RWPE1 (cell line): ENCODE data around the gene ZNRF2.

ENCODE experiments used
- CTCF ChIA-PET: fragments of 350-600 bp; sonication (Branson Sonifier 250); formaldehyde crosslinking; extraction: SDS; loops from one replicate; lab custom pipeline; 2021; lab: Yijun Ruan, JAX
- POLR2A ChIA-PET: fragments of 400-600 bp; formaldehyde crosslinking; extraction: SDS; loops from one replicate; lab custom pipeline; 2020; ENCODE audit warnings: antibody characterized with exemption; ENCODE audit not compliant: low non-redundant PET; lab: Yijun Ruan, JAX
- DNase-seq: peaks from one replicate; pipeline ENCODE4 v3.0.0; 2012; ENCODE audit warnings: low spot score
- H3K27ac ChIP-seq: fragments of 450-650 bp; 2 replicates; pipeline ENCODE4 v1.5.1; 2017
- TF ChIP-seq, protein P1 (sequence below): fragments of 450-650 bp; conservative IDR thresholded peaks from 2 replicates; pipeline ENCODE4 v1.5.1; 2017; ENCODE audit warnings: low read depth, mild to moderate bottlenecking

The ZNRF2 gene

DNA sequence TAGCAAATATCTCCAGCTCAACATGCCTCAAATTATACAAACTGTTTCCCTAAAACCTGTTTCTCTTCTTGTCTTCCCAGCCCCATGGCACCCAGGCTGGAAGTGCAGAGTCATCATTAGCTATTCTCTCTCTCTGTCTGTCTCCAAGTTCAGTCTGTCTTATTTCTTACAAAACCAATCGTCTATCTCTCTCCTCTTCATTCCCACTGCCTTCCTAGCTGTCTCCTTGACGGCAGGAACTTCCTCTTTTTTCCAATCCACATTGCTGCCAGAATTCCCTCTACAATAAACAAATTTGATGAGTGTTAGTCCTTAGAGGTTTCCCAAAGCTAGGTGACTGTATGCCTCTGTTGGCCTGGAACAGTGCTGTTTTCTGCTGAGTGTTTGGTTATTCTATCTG is 14.9 kb upstream of the ZNRF2 start:
- no peak for DNase-seq
- CTCF ChIA-PET = interaction anchor here (0.6 kb wide), 1 partner anchor 215 kb away, joined by 3 read pairs; no protein-coding TSS in a partner anchor

DNA sequence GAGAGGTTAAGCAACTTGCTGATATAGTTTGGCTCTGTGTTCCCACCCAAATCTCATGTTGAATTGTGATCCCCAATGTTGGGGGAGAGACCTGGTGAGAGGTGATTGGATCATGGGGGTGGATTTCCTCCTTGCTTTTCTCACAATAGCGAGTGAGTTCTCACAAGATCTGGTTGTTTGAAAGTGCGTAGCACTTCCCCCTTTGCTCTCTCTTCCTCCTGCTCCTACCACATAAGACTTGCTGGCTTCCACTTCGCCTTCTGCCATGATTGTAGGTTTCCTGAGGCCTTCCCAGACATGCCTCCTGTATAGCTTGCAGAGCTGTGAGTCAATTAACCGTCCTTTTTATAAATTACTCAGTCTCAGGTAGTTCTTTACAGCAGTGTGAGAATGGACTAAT is 13.5 kb upstream of the ZNRF2 start:
- TF ChIP-seq, protein P1, sequence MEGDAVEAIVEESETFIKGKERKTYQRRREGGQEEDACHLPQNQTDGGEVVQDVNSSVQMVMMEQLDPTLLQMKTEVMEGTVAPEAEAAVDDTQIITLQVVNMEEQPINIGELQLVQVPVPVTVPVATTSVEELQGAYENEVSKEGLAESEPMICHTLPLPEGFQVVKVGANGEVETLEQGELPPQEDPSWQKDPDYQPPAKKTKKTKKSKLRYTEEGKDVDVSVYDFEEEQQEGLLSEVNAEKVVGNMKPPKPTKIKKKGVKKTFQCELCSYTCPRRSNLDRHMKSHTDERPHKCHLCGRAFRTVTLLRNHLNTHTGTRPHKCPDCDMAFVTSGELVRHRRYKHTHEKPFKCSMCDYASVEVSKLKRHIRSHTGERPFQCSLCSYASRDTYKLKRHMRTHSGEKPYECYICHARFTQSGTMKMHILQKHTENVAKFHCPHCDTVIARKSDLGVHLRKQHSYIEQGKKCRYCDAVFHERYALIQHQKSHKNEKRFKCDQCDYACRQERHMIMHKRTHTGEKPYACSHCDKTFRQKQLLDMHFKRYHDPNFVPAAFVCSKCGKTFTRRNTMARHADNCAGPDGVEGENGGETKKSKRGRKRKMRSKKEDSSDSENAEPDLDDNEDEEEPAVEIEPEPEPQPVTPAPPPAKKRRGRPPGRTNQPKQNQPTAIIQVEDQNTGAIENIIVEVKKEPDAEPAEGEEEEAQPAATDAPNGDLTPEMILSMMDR = no peak
- DNase-seq = no peak
- CTCF ChIA-PET = interaction anchor here (0.5 to 0.6 kb wide), 2 partner anchors 228 to 636 kb away, joined by 3 to 8 read pairs; no protein-coding TSS in a partner anchor
- no peak overlapping the region for H3K27ac ChIP-seq
- POLR2A ChIA-PET = no interaction called here

More for the DNA sequence above, 14.9 kb upstream of the ZNRF2 start:
- POLR2A ChIA-PET = no interaction called here
- TF ChIP-seq, protein P1 = no peak
- H3K27ac ChIP-seq = no peak overlapping the region

DNA sequence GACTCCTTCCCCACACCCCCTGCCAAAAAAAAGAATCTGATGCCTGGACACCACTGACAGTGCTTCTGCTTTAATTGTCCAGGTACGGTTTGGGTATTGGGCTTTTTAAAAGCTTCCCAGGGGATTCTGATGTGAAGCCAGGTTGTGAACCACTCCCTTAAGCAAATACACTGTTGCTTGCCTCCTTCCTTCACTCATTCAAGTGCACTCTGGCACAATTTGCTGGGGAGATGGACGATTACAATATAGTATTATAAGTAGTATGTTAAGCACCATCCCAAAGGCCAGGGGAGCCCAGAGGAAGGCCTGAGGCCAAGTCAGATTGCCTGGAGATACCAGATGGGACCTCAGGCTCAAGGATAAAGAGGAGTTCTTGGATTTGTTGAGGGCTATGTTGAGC is 12.3 kb upstream of the ZNRF2 start:
- ChIA-PET POLR2A (no interaction called here), CTCF (no interaction called here)
- no peak overlapping the region for H3K27ac ChIP-seq
- TF ChIP-seq, protein P1 = no peak
- no peak for DNase-seq

DNA sequence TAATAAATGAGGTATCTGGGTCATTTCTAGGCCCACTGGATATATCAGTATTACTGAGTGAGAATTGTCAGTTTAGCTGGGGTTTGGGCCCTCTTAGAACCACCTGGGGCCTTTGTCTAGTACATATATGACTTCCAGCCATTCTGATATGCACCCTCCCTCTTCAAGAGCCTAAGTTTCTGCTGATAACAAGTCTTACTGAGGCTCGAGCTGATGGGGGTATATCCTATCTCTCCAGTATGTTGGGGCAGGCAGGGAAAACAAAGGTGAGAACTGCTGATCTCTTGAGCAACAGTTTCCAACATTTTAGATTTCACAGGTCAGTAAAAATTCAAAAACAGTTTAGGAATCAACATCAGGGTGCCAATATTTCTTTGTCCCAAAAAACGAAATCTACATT is 10.8 kb upstream of the ZNRF2 start:
- H3K27ac ChIP-seq = no peak overlapping the region
- ChIA-PET POLR2A (no interaction called here), CTCF (no interaction called here)
- TF ChIP-seq, protein P1 = no peak
- no peak for DNase-seq

DNA sequence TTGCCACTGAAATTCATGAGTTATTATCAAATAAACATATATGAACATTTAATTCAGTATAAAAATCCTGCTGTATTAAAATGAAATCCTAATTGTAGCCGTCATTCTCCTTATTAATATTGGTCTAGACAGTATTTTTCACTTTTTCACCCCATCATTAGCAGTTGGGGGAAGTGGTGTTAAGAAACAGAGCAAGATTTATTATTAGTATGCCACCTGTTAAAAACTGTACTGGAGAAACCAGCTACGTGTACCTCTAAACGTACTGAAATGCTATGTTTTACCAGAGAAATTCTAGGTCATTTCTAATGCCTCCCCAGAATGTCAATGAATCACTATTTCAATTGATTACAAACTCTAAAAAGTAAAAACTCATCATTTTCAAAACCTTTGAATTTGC is 9.8 kb upstream of the ZNRF2 start:
- POLR2A ChIA-PET = no interaction called here
- no peak for DNase-seq
- TF ChIP-seq, protein P1 = no peak
- CTCF ChIA-PET = interaction anchor here (1.8 kb wide), 1 partner anchor 111 kb away, joined by 7 read pairs; no protein-coding TSS in a partner anchor
- no peak overlapping the region for H3K27ac ChIP-seq

DNA sequence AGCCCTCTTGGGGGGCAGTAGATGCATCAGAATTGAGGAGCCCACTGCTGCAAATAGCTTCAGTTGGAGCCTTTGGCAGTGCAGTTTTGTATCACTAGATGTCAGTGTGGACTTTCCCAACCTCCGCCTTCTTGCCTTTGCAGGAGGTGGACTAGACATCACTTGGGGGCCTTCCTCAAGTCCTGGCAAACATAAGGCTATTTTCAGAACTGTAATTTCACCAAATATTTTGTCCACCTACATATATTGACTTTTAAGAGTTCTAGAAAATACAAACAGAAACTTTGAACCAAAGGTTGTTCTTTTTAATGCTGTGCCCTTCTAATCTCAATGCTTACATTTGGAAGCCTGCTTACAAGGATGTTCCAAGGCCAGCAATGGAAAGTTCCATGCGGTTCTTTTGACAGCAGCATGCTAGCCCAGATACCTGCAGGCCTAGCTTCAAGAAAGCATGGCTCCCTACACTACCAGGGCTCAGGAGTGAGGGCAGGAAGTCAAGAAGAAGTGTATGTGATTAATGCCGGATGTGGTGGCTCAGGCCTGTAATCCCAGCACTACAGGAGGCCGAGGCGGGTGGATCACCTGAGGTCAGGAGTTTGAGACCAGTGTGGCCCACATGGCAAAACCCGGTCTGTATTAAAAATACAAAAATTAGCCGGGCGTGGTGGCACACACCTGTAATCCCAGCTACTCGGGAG is 8.0 kb upstream of the ZNRF2 start:
- no peak overlapping the region for H3K27ac ChIP-seq
- CTCF ChIA-PET = interaction anchor here (0.6 to 1.8 kb wide), 13 partner anchors 85 to 496 kb away, joined by 3 to 8 read pairs (median 3); no protein-coding TSS in a partner anchor
- peak; percentile 46 for DNase-seq

More for the DNA sequence above, 8.0 kb upstream of the ZNRF2 start:
- POLR2A ChIA-PET = no interaction called here
- TF ChIP-seq, protein P1 = peak; percentile 82
